OCI-LY7 (cell line): ENCODE measurements around the gene IPO11.

ENCODE experiments used
- CTCF ChIP-seq: fragments of 200-600 bp; sonication (generic); conservative IDR thresholded peaks from 2 replicates; pipeline ENCODE4 v1.5.1; 2014; ENCODE audit warnings: mild to moderate bottlenecking, antibody characterized with exemption, low read length, moderate library complexity, mixed read lengths
- EZH2phosphoT487 ChIP-seq: fragments of 200-600 bp; sonication (generic); IDR thresholded peaks from 2 replicates; pipeline ENCODE4 v1.6.1; 2018; ENCODE audit warnings: low read depth, borderline replicate concordance, mild to moderate bottlenecking, mixed run types, antibody characterized with exemption, low read length, moderate library complexity, mixed read lengths

GRCh38 chr5:62403411-62404250, 8.9 kb upstream of the IPO11 start, which contains the start of gene DIMT1:
- TF ChIP-seq EZH2phosphoT487 (no peak), CTCF (no peak)
